ENCODE results near the gene ERCC5.

DNA sequence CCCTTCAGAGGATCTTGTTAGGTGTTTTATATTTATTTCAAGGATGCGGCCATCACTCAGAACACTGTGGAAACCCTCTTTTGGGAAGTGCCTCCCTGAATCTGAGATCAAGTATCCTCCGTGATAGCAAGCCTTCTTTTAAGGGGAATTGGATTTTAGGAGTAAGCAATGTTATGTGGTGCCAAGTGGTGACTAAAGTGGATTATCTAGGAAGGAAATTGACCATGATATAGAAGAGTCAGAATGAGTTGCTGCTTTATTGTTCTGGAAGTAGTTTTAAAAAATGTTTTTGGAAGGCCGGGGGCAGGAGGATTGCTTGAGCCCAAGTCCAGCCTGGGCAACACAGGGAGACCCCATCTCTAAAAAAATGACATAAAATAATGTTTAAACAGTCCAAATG is 6.7 kb downstream of the ERCC5 start:
- TF ChIP-seq, protein P1, sequence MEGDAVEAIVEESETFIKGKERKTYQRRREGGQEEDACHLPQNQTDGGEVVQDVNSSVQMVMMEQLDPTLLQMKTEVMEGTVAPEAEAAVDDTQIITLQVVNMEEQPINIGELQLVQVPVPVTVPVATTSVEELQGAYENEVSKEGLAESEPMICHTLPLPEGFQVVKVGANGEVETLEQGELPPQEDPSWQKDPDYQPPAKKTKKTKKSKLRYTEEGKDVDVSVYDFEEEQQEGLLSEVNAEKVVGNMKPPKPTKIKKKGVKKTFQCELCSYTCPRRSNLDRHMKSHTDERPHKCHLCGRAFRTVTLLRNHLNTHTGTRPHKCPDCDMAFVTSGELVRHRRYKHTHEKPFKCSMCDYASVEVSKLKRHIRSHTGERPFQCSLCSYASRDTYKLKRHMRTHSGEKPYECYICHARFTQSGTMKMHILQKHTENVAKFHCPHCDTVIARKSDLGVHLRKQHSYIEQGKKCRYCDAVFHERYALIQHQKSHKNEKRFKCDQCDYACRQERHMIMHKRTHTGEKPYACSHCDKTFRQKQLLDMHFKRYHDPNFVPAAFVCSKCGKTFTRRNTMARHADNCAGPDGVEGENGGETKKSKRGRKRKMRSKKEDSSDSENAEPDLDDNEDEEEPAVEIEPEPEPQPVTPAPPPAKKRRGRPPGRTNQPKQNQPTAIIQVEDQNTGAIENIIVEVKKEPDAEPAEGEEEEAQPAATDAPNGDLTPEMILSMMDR (IDR thresholded peaks at IDR 0.05) = no peak
- TF ChIP-seq ZFX (IDR thresholded peaks at IDR 0.05; ENCODE audit: borderline replicate concordance) = no peak

All from 22Rv1 (cell line).